Testis (tissue), 3 donors: ENCODE data around the gene KLHL26. TPM values are rescaled to one million over a fixed set of nuclear protein-coding genes. Genes with fewer than 3 reads are reported as not detected.
A peak's percentile ranks its signal among the peaks of the same experiment; 100 is the strongest.

Source experiments
- DNase-seq: peaks from one replicate; pipeline ENCODE4 v3.0.0-alpha.2; 2019
- H3K27ac ChIP-seq, 2 donors: fragments of 200-600 bp; sonication (generic); one replicate each; pipeline ENCODE4 v1.5.1; 2019
- H3K27me3 ChIP-seq: fragments of 200-600 bp; sonication (generic); one replicate; pipeline ENCODE4 v1.5.1; 2019
- H3K36me3 ChIP-seq: fragments of 200-600 bp; sonication (generic); one replicate; pipeline ENCODE4 v1.5.1; 2017; ENCODE audit warnings: low read depth; ENCODE audit errors: missing control alignments
- H3K4me1 ChIP-seq: fragments of 200-600 bp; sonication (generic); one replicate; pipeline ENCODE4 v1.5.1; 2019
- H3K4me3 ChIP-seq, 2 donors: fragments of 200-600 bp; sonication (generic); one replicate each; pipeline ENCODE4 v1.5.1; 2017 to 2019
- H3K9me3 ChIP-seq: fragments of 200-600 bp; sonication (generic); one replicate; pipeline ENCODE4 v1.5.1; 2017
- CTCF ChIP-seq, 3 experiments: fragments of 450-650 bp in 2 of 3; fragments of 200-600 bp in 1 of 3; sonication (generic) in 1 of 3; IDR thresholded peaks; one replicate each; pipeline ENCODE4 v1.5.1; 2016 to 2019; ENCODE audit warnings: antibody characterized with exemption in 3 of 3, mild to moderate bottlenecking in 2 of 3, moderate library complexity in 1 of 3
- POLR2A ChIP-seq: fragments of 450-650 bp; IDR thresholded peaks from one replicate; pipeline ENCODE4 v1.6.1; 2017; ENCODE audit warnings: antibody characterized with exemption, mild to moderate bottlenecking, moderate library complexity
- WGBS, 2 donors: methylation state at CpG; one replicate each; pipeline ENCODE4 v1.1.5; 2018; 5-methylcytosine and 5-hydroxymethylcytosine counted together
- intact Hi-C: fragments of 100-400 bp; cut with DNase I; formaldehyde crosslinking; loops from one replicate; pipeline ENCODE4 v1.15.1; 2023; ENCODE audit warnings: low total_unique reads
- polyA plus RNA-seq: library from polyadenylated mRNA; stranded (reverse); fragments of 350-450 nt; fragmentation: Illumina TruSeq; extraction: RNeasy Lipid Tissue Mini Kit (QIAGEN cat#74804); gene quantifications from one replicate; pipeline ENCODE4 v1.2.3, GENCODE V29; 2014; ENCODE audit warnings: low read depth, low replicate concordance; ENCODE audit not compliant: insufficient read depth
- total RNA-seq, 2 donors: library from RNA; depleted of rRNA; stranded (reverse); fragments of >200 nt; gene quantifications; one replicate each; pipeline ENCODE4 v1.2.3, GENCODE V29; 2016

The KLHL26 gene
- total and polyA plus RNA-seq, 3 donors from 2014 or later = 10.6 to 32.3 (median 16.5) TPM

GRCh38 chr19:18603255-18603957 is 33.4 kb upstream of the KLHL26 start:
- Histone ChIP-seq H3K27me3 (no peaks in the 10 kb centered on the region), H3K36me3 (no peaks in the 10 kb centered on the region), H3K4me1 (peaks cover 9% of the 10 kb centered on the region), H3K4me3 (no peak overlapping the region), H3K27ac (no peak overlapping the region), H3K9me3 (no peaks in the 10 kb centered on the region)
- intact Hi-C loops = no loop called here
- no peak for DNase-seq
- 27 to 48% methylated on average over 11 to 32 of the region's 32 CpGs for WGBS, 2 donors
- peak in 1 of 3 experiments; percentile 30 for TF ChIP-seq CTCF (IDR thresholded peaks at IDR 0.05)
- TF ChIP-seq POLR2A = no peak

GRCh38 chr19:18603958-18604819 is 32.6 kb upstream of the KLHL26 start:
- H3K27ac ChIP-seq = no peak overlapping the region
- no peaks in the 10 kb centered on the region for H3K27me3 ChIP-seq
- no peak overlapping the region for H3K4me3 ChIP-seq
- H3K4me1 ChIP-seq = peaks cover 9% of the 10 kb centered on the region
- no peak for TF ChIP-seq CTCF (IDR thresholded peaks at IDR 0.05)
- TF ChIP-seq POLR2A = no peak
- H3K36me3 ChIP-seq = no peaks in the 10 kb centered on the region
- intact Hi-C loops = no loop called here
- DNase-seq = no peak
- H3K9me3 ChIP-seq = no peaks in the 10 kb centered on the region
- WGBS, 2 donors = 43 to 45% methylated on average over 14 to 22 of the region's 26 CpGs

GRCh38 chr19:18604820-18605159 is 32.0 kb upstream of the KLHL26 start:
- H3K27me3 ChIP-seq = no peaks in the 10 kb centered on the region
- no peaks in the 10 kb centered on the region for H3K9me3 ChIP-seq
- peaks cover 9% of the 10 kb centered on the region for H3K4me1 ChIP-seq
- DNase-seq = no peak
- H3K27ac ChIP-seq = no peak overlapping the region
- intact Hi-C loops = no loop called here
- 22 to 37% methylated on average over 10 of the region's 10 CpGs for WGBS, 2 donors
- no peak for TF ChIP-seq POLR2A
- TF ChIP-seq CTCF (IDR thresholded peaks at IDR 0.05) = no peak
- H3K36me3 ChIP-seq = no peaks in the 10 kb centered on the region
- H3K4me3 ChIP-seq = no peak overlapping the region

- Histone ChIP-seq H3K27me3 (no peaks in the 10 kb centered on the region), H3K27ac (no peak overlapping the region), H3K4me1 (peaks cover 9% of the 10 kb centered on the region), H3K4me3 (no peak overlapping the region), H3K36me3 (no peaks in the 10 kb centered on the region), H3K9me3 (no peaks in the 10 kb centered on the region)
- no peak for TF ChIP-seq CTCF (IDR thresholded peaks at IDR 0.05)
- DNase-seq = no peak
- intact Hi-C loops = no loop called here
- WGBS, 2 donors = 12 to 17% methylated on average over 14 to 17 of the region's 17 CpGs
Observed at GRCh38 chr19:18605196-18605545, 31.7 kb upstream of the KLHL26 start.
